ENCODE results near the gene VPS54. TPM values are rescaled to one million over a fixed set of nuclear protein-coding genes. Genes with fewer than 3 reads are reported as not detected.

VPS54 gene
- total and polyA plus RNA-seq, 2 donors from 2014 or later: 17.4 to 25.0 TPM

GRCh38 chr2:64021578-64021977, 2.4 kb upstream of the VPS54 start:
- FAIRE-seq (peak; percentile 6), DNase-seq (no peak)
- Histone ChIP-seq H3K4me1 (ENCODE audit: control insufficient read depth in 2 of 3, insufficient read depth in 2 of 3, low read depth in 1 of 3, low read length in 3 of 3) (peaks cover 0 to 11% (median 6%) of the 10 kb centered on the region in 3 donors), H3K36me3 (ENCODE audit: control insufficient read depth in 2 of 3, insufficient read depth in 3 of 3, low read length in 3 of 3) (no peaks in the 10 kb centered on the region), H3K27me3 (ENCODE audit: control insufficient read depth, insufficient read depth, low read length) (no peaks in the 10 kb centered on the region), H3K4me3 (ENCODE audit: low read length in 3 of 3) (no peak overlapping the region), H3K9ac (ENCODE audit: low read length in 3 of 3) (no peak overlapping the region), H3K9me3 (ENCODE audit: control insufficient read depth in 2 of 3, insufficient read depth in 1 of 3, low read length in 3 of 3) (no peaks in the 10 kb centered on the region), H3K27ac (ENCODE audit: low read depth in 2 of 2, low read length in 2 of 2) (peak overlapping the region in 1 of 2 donors; percentile 27)
- TF ChIP-seq CTCF (IDR thresholded peaks at IDR 0.05; ENCODE audit: borderline replicate concordance, extremely low read depth, insufficient read depth): no peak
- intact Hi-C loops (cut with DNase I): no loop called here

- Histone ChIP-seq H3K27ac (ENCODE audit: low read depth in 2 of 2, low read length in 2 of 2) (peak overlapping the region; percentile 94 to 97), H3K4me1 (ENCODE audit: control insufficient read depth in 2 of 3, insufficient read depth in 2 of 3, low read depth in 1 of 3, low read length in 3 of 3) (peaks cover 0 to 11% (median 6%) of the 10 kb centered on the region in 3 donors), H3K36me3 (ENCODE audit: control insufficient read depth in 2 of 3, insufficient read depth in 3 of 3, low read length in 3 of 3) (no peaks in the 10 kb centered on the region), H3K9me3 (ENCODE audit: control insufficient read depth in 2 of 3, insufficient read depth in 1 of 3, low read length in 3 of 3) (no peaks in the 10 kb centered on the region), H3K4me3 (ENCODE audit: low read length in 3 of 3) (peak overlapping the region in 2 of 3 donors; percentile 63 to 65), H3K9ac (ENCODE audit: low read length in 3 of 3) (peak overlapping the region; percentile 20 to 93 (median 80)), H3K27me3 (ENCODE audit: control insufficient read depth, insufficient read depth, low read length) (no peaks in the 10 kb centered on the region)
- no peak for TF ChIP-seq CTCF (IDR thresholded peaks at IDR 0.05; ENCODE audit: borderline replicate concordance, extremely low read depth, insufficient read depth)
- FAIRE-seq (peak; percentile 23), DNase-seq (no peak)
- intact Hi-C loops (cut with DNase I): no loop called here
Measured at GRCh38 chr2:64019975-64020528, 824 bp upstream of the VPS54 start.

GRCh38 chr2:64018701-64019082, 536 bp downstream of the VPS54 start:
- H3K36me3 ChIP-seq (ENCODE audit: control insufficient read depth in 2 of 3, insufficient read depth in 3 of 3, low read length in 3 of 3): no peaks in the 10 kb centered on the region
- H3K27me3 ChIP-seq (ENCODE audit: control insufficient read depth, insufficient read depth, low read length): no peaks in the 10 kb centered on the region
- intact Hi-C loops (cut with DNase I): no loop called here
- peaks cover 0 to 11% (median 6%) of the 10 kb centered on the region in 3 donors for H3K4me1 ChIP-seq (ENCODE audit: control insufficient read depth in 2 of 3, insufficient read depth in 2 of 3, low read depth in 1 of 3, low read length in 3 of 3)
- H3K9me3 ChIP-seq (ENCODE audit: control insufficient read depth in 2 of 3, insufficient read depth in 1 of 3, low read length in 3 of 3): no peaks in the 10 kb centered on the region
- DNase-seq: peak in 3 of 5 donors; percentile 72 to 87 (median 80)
- peak overlapping the region; percentile 66 to 98 (median 88) for H3K9ac ChIP-seq (ENCODE audit: low read length in 3 of 3)
- TF ChIP-seq CTCF (IDR thresholded peaks at IDR 0.05; ENCODE audit: borderline replicate concordance, extremely low read depth, insufficient read depth): no peak
- FAIRE-seq: no peak
- peak overlapping the region; percentile 80 to 85 (median 85) for H3K4me3 ChIP-seq (ENCODE audit: low read length in 3 of 3)
- H3K27ac ChIP-seq (ENCODE audit: low read depth in 2 of 2, low read length in 2 of 2): peak overlapping the region; percentile 90 to 97
